Transverse colon (tissue), 4 donors: ENCODE data around the gene MTOR. TPM values are rescaled to one million over a fixed set of nuclear protein-coding genes. Genes with fewer than 3 reads are reported as not detected.
"Not testable (repeated sequence)": the region's sequence is repeated elsewhere in the genome, so short reads cannot be mapped to it uniquely, and the experiment has no call there.

Experiments used
- DNase-seq: peaks from one replicate; pipeline ENCODE4 v3.0.0-alpha.2; 2019
- H3K27ac ChIP-seq, 4 donors: fragments of 200-600 bp; sonication (generic); 2 replicates each; pipeline ENCODE4 v1.5.1; 2016 to 2018; ENCODE audit warnings: inconsistent platforms in 4 of 4
- H3K27me3 ChIP-seq: fragments of 200-600 bp; sonication (generic); 2 replicates; pipeline ENCODE4 v1.5.1; 2017; ENCODE audit warnings: inconsistent platforms
- H3K36me3 ChIP-seq, 4 donors: fragments of 200-600 bp; sonication (generic); 2 replicates each; pipeline ENCODE4 v1.5.1; 2017 to 2019; ENCODE audit warnings: inconsistent platforms in 4 of 4
- H3K4me1 ChIP-seq, 4 donors: fragments of 200-600 bp; sonication (generic); 2 replicates each; pipeline ENCODE4 v1.5.1; 2017 to 2020; ENCODE audit warnings: inconsistent platforms in 4 of 4
- H3K4me3 ChIP-seq, 4 donors: fragments of 200-600 bp; sonication (generic); 1 replicate in 1 of 4; 2 replicates in 3 of 4; pipeline versions ENCODE4 v1.5.1 to v1.6.1; 2017 to 2019; ENCODE audit warnings: inconsistent platforms in 4 of 4
- H3K9me3 ChIP-seq, 2 donors: fragments of 200-600 bp; sonication (generic); 2 replicates each; pipeline ENCODE4 v1.5.1; 2017 to 2019; ENCODE audit warnings: inconsistent platforms in 2 of 2
- CTCF ChIP-seq, 5 experiments: fragments of 200-600 bp in 3 of 5; fragments of 450-650 bp in 2 of 5; sonication (generic) in 3 of 5; IDR thresholded peaks; 1 replicate in 2 of 5; 2 replicates in 3 of 5; pipeline ENCODE4 v1.5.1; 2016 to 2017; ENCODE audit warnings: antibody characterized with exemption in 5 of 5, inconsistent platforms in 3 of 5, mild to moderate bottlenecking in 2 of 5, moderate library complexity in 1 of 5
- EP300 ChIP-seq: sonication (generic); formaldehyde crosslinking; IDR thresholded peaks from one replicate; pipeline ENCODE4 v1.6.1; 2017; ENCODE audit warnings: antibody characterized with exemption, low read depth
- POLR2A ChIP-seq: fragments of 450-650 bp; IDR thresholded peaks from one replicate; pipeline ENCODE4 v1.6.1; 2016; ENCODE audit warnings: antibody characterized with exemption, mild to moderate bottlenecking, moderate library complexity
- POLR2AphosphoS5 ChIP-seq, 3 donors: sonication (generic); formaldehyde crosslinking; IDR thresholded peaks; one replicate each; pipeline ENCODE4 v1.6.1; 2016; ENCODE audit warnings: antibody characterized with exemption in 3 of 3
- WGBS, 2 donors: methylation state at CpG; one replicate each; pipeline ENCODE4 v1.1.5; 2018; ENCODE audit warnings: low coverage in 1 of 2; 5-methylcytosine and 5-hydroxymethylcytosine counted together
- in situ Hi-C, 4 donors: fragments of 200-750 bp; cut with MboI; loops; one replicate each; pipeline versions ENCODE4 v1.15.0 to v1.15.1; 2017; ENCODE audit warnings: low sequenced_read_pairs in 3 of 4, low pct_ligation_motif_present in 1 of 4, low pct_unique_long_range_greater_than_20kb in 1 of 4
- intact Hi-C: fragments of 100-400 bp; cut with DNase I; formaldehyde crosslinking; loops from one replicate; pipeline ENCODE4 v1.15.1; 2023; ENCODE audit warnings: low total_unique reads
- total RNA-seq, 4 donors: library from RNA; depleted of rRNA; stranded (reverse); fragments of >200 nt; gene quantifications; one replicate each; pipeline ENCODE4 v1.1.0, GENCODE V29; 2016

Gene MTOR
- total RNA-seq, 4 donors from 2014 or later: 31.0 to 45.6 (median 40.6) TPM

GRCh38 chr1:11105586-11105985, 156.8 kb downstream of the MTOR start:
- WGBS, 2 donors: 93 to 96% methylated on average over 3 to 10 of the region's 10 CpGs
- peaks cover 0 to 28% (median 11%) of the 10 kb centered on the region in 4 donors for H3K36me3 ChIP-seq

GRCh38 chr1:11101347-11101746, 161.0 kb downstream of the MTOR start:
- TF ChIP-seq CTCF (IDR thresholded peaks at IDR 0.05) (no peak), POLR2A (no peak), POLR2AphosphoS5 (IDR thresholded peaks at IDR 0.05) (no peak), EP300 (no peak)
- 93% methylated on average over 6 of the region's 6 CpGs; no CpG with 5 or more reads in 1 of the 2 donors for WGBS, 2 donors

More at GRCh38 chr1:11105586-11105985, 156.8 kb downstream of the MTOR start:
- TF ChIP-seq CTCF (IDR thresholded peaks at IDR 0.05) (no peak), POLR2A (no peak), EP300 (no peak), POLR2AphosphoS5 (IDR thresholded peaks at IDR 0.05) (no peak)
- Histone ChIP-seq H3K27me3 (no peaks in the 10 kb centered on the region), H3K27ac (no peak overlapping the region), H3K4me3 (no peak overlapping the region), H3K4me1 (no peaks in the 10 kb centered on the region), H3K9me3 (no peaks in the 10 kb centered on the region)
- intact Hi-C loops (no loop called here), in situ Hi-C loops (no loop called here)
- no peak for DNase-seq

GRCh38 chr1:11100806-11101205, 161.5 kb downstream of the MTOR start:
- H3K4me3 ChIP-seq, DNase-seq, intact Hi-C loops, in situ Hi-C loops, H3K9me3 ChIP-seq, H3K27ac ChIP-seq, H3K27me3 ChIP-seq: not testable (repeated sequence)
- H3K36me3 ChIP-seq: peaks cover 0 to 12% (median 4%) of the 10 kb centered on the region in 4 donors
- 93 to 97% methylated on average over 17 of the region's 17 CpGs for WGBS, 2 donors
- H3K4me1 ChIP-seq: peaks cover 7 to 17% (median 10%) of the 10 kb centered on the region in 4 donors

More at GRCh38 chr1:11101347-11101746, 161.0 kb downstream of the MTOR start:
- H3K27ac ChIP-seq: no peak overlapping the region
- no peaks in the 10 kb centered on the region for H3K27me3 ChIP-seq
- in situ Hi-C loops (no loop called here), intact Hi-C loops (no loop called here)
- peaks cover 0 to 11% (median 2%) of the 10 kb centered on the region in 4 donors for H3K36me3 ChIP-seq
- H3K4me1 ChIP-seq: peaks cover 7 to 17% (median 10%) of the 10 kb centered on the region in 4 donors
- no peak for DNase-seq
- H3K9me3 ChIP-seq: no peaks in the 10 kb centered on the region
- no peak overlapping the region for H3K4me3 ChIP-seq

GRCh38 chr1:11100149-11100493, 162.2 kb downstream of the MTOR start:
- Histone ChIP-seq H3K9me3 (no peaks in the 10 kb centered on the region), H3K4me3 (peak overlapping the region in 3 of 4 donors; percentile 96 to 99 (median 97)), H3K36me3 (peaks cover 0 to 19% (median 7%) of the 10 kb centered on the region in 4 donors), H3K27me3 (no peaks in the 10 kb centered on the region), H3K27ac (peak overlapping the region; percentile 89 to 93 (median 90)), H3K4me1 (peaks cover 7 to 17% (median 10%) of the 10 kb centered on the region in 4 donors)
- no peak for TF ChIP-seq CTCF (IDR thresholded peaks at IDR 0.05)
- no peak for TF ChIP-seq EP300
- TF ChIP-seq POLR2AphosphoS5 (IDR thresholded peaks at IDR 0.05): no peak
- no peak for TF ChIP-seq POLR2A
- in situ Hi-C loops (no loop called here), intact Hi-C loops (no loop called here)
- 12 to 25% methylated on average over 9 to 13 of the region's 13 CpGs for WGBS, 2 donors
- DNase-seq: peak; percentile 9
